Measurements from ENCODE around the gene ANKRD40CL.
"Not testable (repeated sequence)": the region's sequence is repeated elsewhere in the genome, so short reads cannot be mapped to it uniquely, and the experiment has no call there.

- TF ChIP-seq POLR2A (IDR thresholded peaks at IDR 0.05; ENCODE audit: low read depth, low read length); POLR2AphosphoS5 (IDR thresholded peaks at IDR 0.05; ENCODE audit: low read depth, low read length); TAF1 (IDR thresholded peaks at IDR 0.05; ENCODE audit: borderline replicate concordance, low read depth, low read length): not testable (repeated sequence)
Measured at GRCh38 chr17:50724622-50725021, 42.7 kb downstream of the ANKRD40CL start.
